ENCODE data around the gene FAM240A.

FAM240A gene

DNA sequence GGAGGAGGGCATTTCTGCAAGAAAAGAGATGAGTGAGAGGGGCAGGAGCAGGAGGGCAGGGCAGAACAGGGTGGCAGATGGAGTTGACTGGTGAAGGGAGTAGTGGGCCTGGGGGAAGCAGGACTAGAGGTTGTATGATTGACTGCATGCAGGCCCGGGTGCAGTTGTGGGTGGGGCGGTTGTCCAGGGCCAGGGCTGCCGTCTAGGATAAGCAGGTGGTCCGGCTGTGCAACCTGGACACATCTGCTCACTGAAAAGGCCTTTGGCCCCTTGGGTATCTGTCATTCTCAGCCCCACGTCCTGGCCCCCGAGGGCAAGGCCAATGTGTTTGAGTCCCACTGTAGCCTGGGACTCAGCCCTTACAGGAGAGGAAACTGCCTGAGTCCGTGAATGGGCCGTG lies 55.8 kb downstream of the FAM240A start:
- no peak overlapping the region for H3K27ac ChIP-seq (ENCODE audit: low read length)

DNA sequence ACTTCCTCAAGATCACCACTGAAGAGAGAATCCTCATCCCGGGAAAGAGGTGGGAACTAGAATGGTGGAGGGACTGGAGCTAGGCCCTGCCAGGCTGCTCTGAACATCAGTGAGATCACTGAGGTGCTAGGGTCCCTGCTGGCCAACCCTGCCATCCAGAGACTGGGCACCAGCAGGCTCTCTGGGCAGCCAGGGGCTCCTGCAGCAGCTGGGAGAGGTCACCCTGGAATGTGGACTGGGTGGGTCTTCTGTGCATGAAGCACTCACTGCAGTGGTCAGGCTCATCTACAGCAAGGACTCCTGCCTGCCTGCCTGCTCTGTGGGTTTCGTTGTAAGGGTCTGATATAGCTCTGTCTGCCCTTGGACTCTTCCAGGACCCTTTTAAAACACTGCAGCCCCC lies 56.3 kb downstream of the FAM240A start:
- Histone ChIP-seq H3K36me3 (ENCODE audit: control insufficient read depth, insufficient read depth, low read length) (no peaks in the 10 kb centered on the region), H3K27ac (ENCODE audit: low read length) (no peak overlapping the region), H3K4me1 (ENCODE audit: control insufficient read depth, insufficient read depth, low read length) (no peaks in the 10 kb centered on the region), H3K9me3 (ENCODE audit: control insufficient read depth, insufficient read depth, low read length) (no peaks in the 10 kb centered on the region), H3K4me3 (ENCODE audit: low read length) (no peak overlapping the region), H3K27me3 (ENCODE audit: control insufficient read depth, insufficient read depth, low read length) (no peaks in the 10 kb centered on the region)
- no CpG with 5 or more reads among the region's 2 CpGs for WGBS (ENCODE audit: insufficient coverage, insufficient read length)
- no peak for DNase-seq (ENCODE audit: low read depth, low spot score)

More for the DNA sequence above, 55.8 kb downstream of the FAM240A start:
- no peaks in the 10 kb centered on the region for H3K9me3 ChIP-seq (ENCODE audit: control insufficient read depth, insufficient read depth, low read length)
- no peaks in the 10 kb centered on the region for H3K4me1 ChIP-seq (ENCODE audit: control insufficient read depth, insufficient read depth, low read length)
- H3K36me3 ChIP-seq (ENCODE audit: control insufficient read depth, insufficient read depth, low read length) = no peaks in the 10 kb centered on the region
- WGBS (ENCODE audit: insufficient coverage, insufficient read length) = no CpG with 5 or more reads among the region's 8 CpGs
- no peak overlapping the region for H3K4me3 ChIP-seq (ENCODE audit: low read length)
- no peaks in the 10 kb centered on the region for H3K27me3 ChIP-seq (ENCODE audit: control insufficient read depth, insufficient read depth, low read length)
- no peak for DNase-seq (ENCODE audit: low read depth, low spot score)

DNA sequence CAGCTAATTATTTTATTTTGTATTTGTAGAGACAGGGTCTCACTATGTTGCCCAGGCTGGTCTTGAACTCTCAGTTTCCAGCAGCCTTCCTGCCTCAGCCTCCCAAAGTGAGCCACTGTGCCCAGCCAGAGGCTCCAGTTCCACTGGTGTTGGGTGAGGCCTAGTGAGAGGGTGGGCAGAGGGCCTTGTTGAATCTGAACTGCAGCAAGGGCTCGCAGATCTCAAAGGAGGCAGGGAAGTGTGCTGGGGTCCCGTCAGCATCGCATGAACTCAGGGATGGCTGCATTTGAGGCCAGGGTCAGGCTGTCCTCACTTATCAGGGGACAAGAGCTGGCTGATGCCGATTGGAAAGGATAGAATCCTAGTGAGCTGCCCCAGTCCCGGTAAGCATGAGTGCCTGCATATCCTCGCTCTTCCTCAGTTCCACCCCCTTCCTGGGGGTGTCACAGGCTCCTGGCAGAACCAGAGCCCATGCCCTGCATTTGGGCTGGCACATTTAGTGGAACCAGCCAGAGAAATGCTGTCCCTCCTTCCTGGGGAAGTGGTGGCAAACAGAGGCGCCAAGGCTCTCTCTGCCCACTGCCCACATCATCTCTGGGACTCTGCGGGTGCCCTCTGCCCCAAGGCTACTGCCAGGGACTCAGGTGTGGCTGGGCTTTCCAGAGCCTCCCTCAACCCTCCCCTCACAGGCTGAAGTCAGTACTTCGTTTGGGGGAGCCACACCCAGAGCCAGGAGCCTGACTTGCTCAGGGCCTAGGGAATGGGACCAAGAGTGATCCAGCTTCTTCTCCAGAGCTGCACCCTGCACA lies 57.1 kb downstream of the FAM240A start:
- DNase-seq (ENCODE audit: low read depth, low spot score) = no peak
- Histone ChIP-seq H3K27me3 (ENCODE audit: control insufficient read depth, insufficient read depth, low read length) (no peaks in the 10 kb centered on the region), H3K27ac (ENCODE audit: low read length) (no peak overlapping the region), H3K4me3 (ENCODE audit: low read length) (no peak overlapping the region), H3K36me3 (ENCODE audit: control insufficient read depth, insufficient read depth, low read length) (no peaks in the 10 kb centered on the region), H3K4me1 (ENCODE audit: control insufficient read depth, insufficient read depth, low read length) (no peaks in the 10 kb centered on the region), H3K9me3 (ENCODE audit: control insufficient read depth, insufficient read depth, low read length) (no peaks in the 10 kb centered on the region)
- no CpG with 5 or more reads among the region's 9 CpGs for WGBS (ENCODE audit: insufficient coverage, insufficient read length)

DNA sequence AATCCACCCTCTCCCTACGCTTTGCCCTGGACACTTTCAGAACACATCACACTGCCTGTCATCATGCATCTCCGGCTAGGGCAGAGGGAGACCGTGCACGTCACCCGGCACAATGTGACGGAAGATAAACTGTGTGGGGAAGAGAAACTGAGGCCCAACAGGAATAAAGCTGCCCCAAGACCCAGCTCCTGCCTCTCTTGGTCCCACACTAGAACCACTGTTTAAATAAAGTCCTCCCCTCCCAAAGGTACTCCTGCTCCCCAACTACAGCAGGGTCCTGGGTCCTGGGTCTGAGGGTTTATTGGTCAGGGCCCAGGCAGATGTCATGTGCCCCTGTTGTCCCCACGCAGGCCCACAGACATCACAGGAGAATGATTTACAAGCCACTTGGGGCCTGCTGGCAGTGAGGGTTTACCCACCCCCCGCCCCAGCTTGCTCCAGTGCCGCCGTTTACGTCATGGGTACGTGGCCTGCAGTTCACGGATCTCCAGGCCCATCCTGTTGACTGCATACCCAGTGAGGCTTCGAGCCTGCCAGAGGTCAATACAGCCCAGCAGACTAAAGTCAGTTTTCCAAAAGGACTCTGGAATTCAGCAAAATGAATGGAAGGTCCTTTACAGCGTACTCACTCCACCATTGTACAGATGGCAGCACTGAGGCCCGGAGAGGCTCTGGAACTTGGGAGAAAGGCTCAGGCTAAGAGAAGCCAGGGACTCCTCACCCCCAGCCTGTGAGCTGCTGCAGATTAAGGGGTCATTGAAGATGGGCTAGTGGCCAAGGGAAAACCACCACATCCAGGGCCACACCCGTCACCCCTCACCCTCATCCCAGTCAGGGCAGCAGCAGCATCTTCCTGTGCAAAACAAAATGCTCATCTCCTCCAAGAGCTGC lies 57.9 kb downstream of the FAM240A start:
- no peaks in the 10 kb centered on the region for H3K36me3 ChIP-seq (ENCODE audit: control insufficient read depth, insufficient read depth, low read length)
- WGBS (ENCODE audit: insufficient coverage, insufficient read length) = no CpG with 5 or more reads among the region's 17 CpGs
- no peaks in the 10 kb centered on the region for H3K4me1 ChIP-seq (ENCODE audit: control insufficient read depth, insufficient read depth, low read length)
- H3K9me3 ChIP-seq (ENCODE audit: control insufficient read depth, insufficient read depth, low read length) = no peaks in the 10 kb centered on the region
- H3K27ac ChIP-seq (ENCODE audit: low read length) = no peak overlapping the region
- no peak for DNase-seq (ENCODE audit: low read depth, low spot score)
- no peaks in the 10 kb centered on the region for H3K27me3 ChIP-seq (ENCODE audit: control insufficient read depth, insufficient read depth, low read length)
- no peak overlapping the region for H3K4me3 ChIP-seq (ENCODE audit: low read length)

DNA sequence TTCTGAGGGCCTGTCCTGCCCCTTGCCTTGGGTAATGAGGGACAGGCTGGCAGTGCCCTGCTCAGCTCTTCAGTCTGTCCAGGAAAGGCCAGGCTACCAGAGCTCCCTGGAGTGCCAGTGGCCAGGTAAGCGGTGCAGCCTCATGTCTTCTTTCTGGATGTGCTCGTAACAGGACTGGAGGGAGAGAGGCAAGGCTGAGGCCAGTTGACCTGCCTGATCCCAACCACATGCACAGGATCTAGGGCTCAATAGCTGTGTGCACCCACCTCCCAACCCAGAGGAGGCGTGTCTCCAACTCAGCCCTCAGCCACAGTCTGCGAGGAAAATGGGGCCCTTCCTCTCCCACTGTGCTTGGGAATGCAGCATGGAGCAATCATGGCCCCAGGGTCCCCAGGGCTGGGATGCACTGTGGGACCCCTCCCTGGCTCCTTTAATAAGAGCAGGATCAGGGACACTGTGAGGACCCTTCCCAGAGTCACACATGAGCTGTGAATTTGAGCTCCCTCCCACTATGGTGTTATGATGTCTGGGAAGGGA lies 58.6 kb downstream of the FAM240A start:
- no peak for DNase-seq (ENCODE audit: low read depth, low spot score)
- Histone ChIP-seq H3K36me3 (ENCODE audit: control insufficient read depth, insufficient read depth, low read length) (no peaks in the 10 kb centered on the region), H3K9me3 (ENCODE audit: control insufficient read depth, insufficient read depth, low read length) (no peaks in the 10 kb centered on the region), H3K4me3 (ENCODE audit: low read length) (no peak overlapping the region), H3K27me3 (ENCODE audit: control insufficient read depth, insufficient read depth, low read length) (no peaks in the 10 kb centered on the region), H3K27ac (ENCODE audit: low read length) (no peak overlapping the region), H3K4me1 (ENCODE audit: control insufficient read depth, insufficient read depth, low read length) (no peaks in the 10 kb centered on the region)
- WGBS (ENCODE audit: insufficient coverage, insufficient read length) = no CpG with 5 or more reads among the region's 4 CpGs

DNA sequence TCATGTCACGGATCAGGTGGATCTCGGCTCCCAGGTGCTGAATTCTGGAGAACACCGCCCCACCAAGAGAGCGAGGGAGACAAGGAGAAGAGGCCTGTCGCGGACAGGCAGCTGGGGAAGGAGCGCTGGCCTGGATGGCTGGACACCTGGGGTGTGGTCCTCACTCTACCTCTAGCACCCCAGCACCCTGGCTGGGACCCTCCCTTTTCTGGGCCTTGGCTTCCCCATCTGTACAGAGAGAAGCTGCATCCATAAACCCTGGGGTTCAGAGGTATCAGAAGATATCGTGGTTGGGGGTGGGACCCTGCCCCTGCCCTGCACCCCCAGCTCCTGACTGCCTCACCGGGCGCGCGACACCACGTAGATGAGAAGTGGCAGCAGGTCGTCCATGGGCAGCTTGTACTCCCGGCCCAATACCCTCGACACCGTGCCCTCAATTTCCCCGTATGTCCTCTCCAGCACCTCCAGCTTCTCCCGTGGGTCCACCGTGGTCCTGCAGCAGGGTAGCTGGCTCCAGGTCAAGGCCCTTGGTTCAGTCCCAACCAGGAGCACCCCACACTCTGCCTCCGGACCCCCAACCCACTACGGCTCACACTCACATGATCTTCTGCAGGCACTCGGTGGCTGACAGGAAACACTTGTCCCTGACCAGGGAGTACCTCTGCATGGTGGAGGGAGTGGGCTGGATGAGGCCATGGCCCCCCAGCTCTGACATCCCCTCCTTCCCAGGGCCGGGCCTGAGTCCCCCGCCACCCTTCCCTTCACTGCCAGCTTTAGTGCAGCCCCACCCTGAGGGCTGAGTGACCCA lies 59.4 kb downstream of the FAM240A start:
- no peaks in the 10 kb centered on the region for H3K4me1 ChIP-seq (ENCODE audit: control insufficient read depth, insufficient read depth, low read length)
- no peak overlapping the region for H3K4me3 ChIP-seq (ENCODE audit: low read length)
- no peaks in the 10 kb centered on the region for H3K27me3 ChIP-seq (ENCODE audit: control insufficient read depth, insufficient read depth, low read length)
- H3K36me3 ChIP-seq (ENCODE audit: control insufficient read depth, insufficient read depth, low read length) = no peaks in the 10 kb centered on the region
- H3K9me3 ChIP-seq (ENCODE audit: control insufficient read depth, insufficient read depth, low read length) = no peaks in the 10 kb centered on the region
- no peak overlapping the region for H3K27ac ChIP-seq (ENCODE audit: low read length)
- WGBS (ENCODE audit: insufficient coverage, insufficient read length) = no CpG with 5 or more reads among the region's 25 CpGs
- DNase-seq (ENCODE audit: low read depth, low spot score) = no peak

DNA sequence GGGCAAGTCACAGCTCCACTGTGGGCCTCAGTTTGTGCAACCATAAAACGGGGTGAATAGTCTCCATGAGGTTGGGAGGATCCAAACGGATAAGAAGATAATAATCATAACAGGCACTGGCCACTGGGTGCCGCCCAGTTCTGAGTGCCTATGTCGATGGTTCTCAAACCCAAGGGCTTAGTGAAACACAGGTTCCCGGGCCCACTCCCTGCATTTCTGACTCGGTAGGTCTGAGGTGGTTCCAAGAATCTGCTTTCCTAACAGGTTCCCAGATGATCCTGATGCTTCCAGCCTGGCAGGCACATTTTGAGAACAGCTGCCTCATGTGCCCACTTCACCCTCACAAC lies 60.0 kb downstream of the FAM240A start:
- Histone ChIP-seq H3K27me3 (ENCODE audit: control insufficient read depth, insufficient read depth, low read length) (no peaks in the 10 kb centered on the region), H3K36me3 (ENCODE audit: control insufficient read depth, insufficient read depth, low read length) (no peaks in the 10 kb centered on the region), H3K4me1 (ENCODE audit: control insufficient read depth, insufficient read depth, low read length) (no peaks in the 10 kb centered on the region), H3K4me3 (ENCODE audit: low read length) (no peak overlapping the region), H3K27ac (ENCODE audit: low read length) (no peak overlapping the region), H3K9me3 (ENCODE audit: control insufficient read depth, insufficient read depth, low read length) (no peaks in the 10 kb centered on the region)
- WGBS (ENCODE audit: insufficient coverage, insufficient read length) = no CpG with 5 or more reads among the region's 6 CpGs
- no peak for DNase-seq (ENCODE audit: low read depth, low spot score)

DNA sequence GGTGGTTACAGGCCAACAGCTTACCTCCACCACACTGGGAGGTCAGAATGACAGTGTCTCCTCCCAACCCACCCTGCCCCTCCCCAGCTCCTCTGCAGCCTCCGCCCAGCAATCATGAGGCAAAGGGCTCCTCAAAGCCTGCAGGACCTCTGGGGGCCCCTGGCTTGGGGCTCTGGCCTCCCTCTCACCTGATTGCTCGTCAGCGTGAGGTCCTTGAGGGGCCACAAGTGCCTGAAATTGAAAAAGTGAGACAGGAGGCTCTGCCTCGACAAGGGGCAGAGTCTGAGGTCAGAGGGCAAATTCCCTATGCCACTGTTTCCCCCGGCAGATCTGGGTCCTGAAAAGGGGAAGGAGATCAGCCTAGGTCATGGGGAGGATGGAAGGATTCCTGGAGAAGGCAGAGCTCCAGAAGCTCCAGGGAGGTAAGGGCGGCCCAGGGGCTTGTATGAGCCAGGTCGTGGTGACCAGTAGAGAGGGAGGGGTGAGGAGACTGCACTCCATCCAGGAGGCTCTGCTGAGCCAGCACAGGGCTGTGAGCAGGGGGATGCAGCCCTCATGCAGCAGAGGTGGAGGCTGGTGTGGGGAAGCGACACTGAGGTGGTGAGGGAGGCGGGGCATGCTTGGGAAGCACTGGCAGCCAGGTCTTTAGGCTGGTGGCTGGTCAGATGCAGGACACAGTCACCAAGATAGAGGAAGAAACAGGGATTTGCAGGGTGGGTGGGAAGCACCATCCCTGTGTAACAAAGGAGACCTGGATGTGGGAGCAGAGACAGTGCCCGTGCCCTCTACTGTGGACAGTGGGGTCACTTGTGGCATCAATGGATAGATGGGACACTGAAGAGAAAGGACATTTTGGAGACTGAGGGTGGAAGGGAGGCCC lies 61.1 kb downstream of the FAM240A start:
- WGBS (ENCODE audit: insufficient coverage, insufficient read length) = no CpG with 5 or more reads among the region's 10 CpGs
- no peaks in the 10 kb centered on the region for H3K4me1 ChIP-seq (ENCODE audit: control insufficient read depth, insufficient read depth, low read length)
- H3K9me3 ChIP-seq (ENCODE audit: control insufficient read depth, insufficient read depth, low read length) = no peaks in the 10 kb centered on the region
- no peaks in the 10 kb centered on the region for H3K36me3 ChIP-seq (ENCODE audit: control insufficient read depth, insufficient read depth, low read length)
- H3K27me3 ChIP-seq (ENCODE audit: control insufficient read depth, insufficient read depth, low read length) = no peaks in the 10 kb centered on the region
- H3K27ac ChIP-seq (ENCODE audit: low read length) = no peak overlapping the region
- no peak overlapping the region for H3K4me3 ChIP-seq (ENCODE audit: low read length)
- no peak for DNase-seq (ENCODE audit: low read depth, low spot score)

DNA sequence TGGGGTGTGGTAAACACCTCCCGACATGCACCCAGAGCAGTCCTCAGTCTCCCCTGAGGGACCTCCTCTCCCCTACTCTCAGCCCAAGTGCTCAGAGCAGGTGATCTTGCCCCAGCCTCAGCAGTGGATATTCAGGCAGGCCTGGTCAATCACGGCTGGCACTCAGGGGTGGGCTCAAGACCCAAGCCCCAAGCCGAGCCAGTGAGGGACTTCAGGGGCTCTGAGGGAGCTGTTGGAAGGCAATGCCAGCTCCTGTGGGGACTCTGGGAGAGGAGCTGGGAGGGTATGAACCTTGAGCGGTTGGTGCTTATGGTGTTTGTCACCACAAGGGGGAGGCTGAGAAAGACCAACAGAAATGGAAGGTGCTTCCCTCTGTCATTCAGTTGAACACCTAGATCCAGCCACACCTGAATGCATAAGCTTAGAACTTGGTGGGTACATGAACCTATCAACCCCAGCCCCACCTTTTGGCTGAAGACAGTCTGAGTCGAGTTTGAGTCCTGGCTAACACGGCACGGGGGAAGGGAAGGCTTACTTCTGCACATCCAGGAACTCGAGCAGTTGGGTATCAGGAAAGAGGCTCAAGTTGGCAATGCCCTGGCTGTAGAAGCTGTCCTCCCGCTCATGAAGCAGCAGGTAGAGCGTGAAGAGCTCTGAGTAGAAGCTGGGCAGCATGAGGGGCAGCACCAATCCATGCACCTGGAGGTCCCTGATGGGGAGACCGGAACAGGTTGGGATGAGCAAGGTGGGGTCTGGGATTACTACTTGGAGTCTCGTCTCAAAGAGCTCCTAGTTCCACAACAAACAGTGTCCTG lies 61.9 kb downstream of the FAM240A start:
- WGBS (ENCODE audit: insufficient coverage, insufficient read length) = no CpG with 5 or more reads among the region's 12 CpGs
- H3K4me1 ChIP-seq (ENCODE audit: control insufficient read depth, insufficient read depth, low read length) = no peaks in the 10 kb centered on the region
- H3K27me3 ChIP-seq (ENCODE audit: control insufficient read depth, insufficient read depth, low read length) = no peaks in the 10 kb centered on the region
- DNase-seq (ENCODE audit: low read depth, low spot score) = no peak
- no peak overlapping the region for H3K4me3 ChIP-seq (ENCODE audit: low read length)
- no peak overlapping the region for H3K27ac ChIP-seq (ENCODE audit: low read length)
- H3K36me3 ChIP-seq (ENCODE audit: control insufficient read depth, insufficient read depth, low read length) = no peaks in the 10 kb centered on the region
- no peaks in the 10 kb centered on the region for H3K9me3 ChIP-seq (ENCODE audit: control insufficient read depth, insufficient read depth, low read length)

All from iPS DF 6.9 (cell line).